SK-N-SH treated with all-trans-retinoic acid at 6 μM for 48 hours (cell line): ENCODE results near the gene ERV3-1.
"Not testable (repeated sequence)": the region's sequence is repeated elsewhere in the genome, so short reads cannot be mapped to it uniquely, and the experiment has no call there.

ENCODE experiments used
- ARNTL ChIP-seq: fragments of 450-650 bp; formaldehyde crosslinking; IDR thresholded peaks from 2 replicates; pipeline ENCODE4 v1.5.0; 2020; ENCODE audit warnings: low read depth, mild to moderate bottlenecking, moderate library complexity, borderline replicate concordance
- ESRRG ChIP-seq: fragments of 250-450 bp; sonication (Bioruptor Pico); IDR thresholded peaks from 2 replicates; pipeline ENCODE4 v1.6.1; 2021; ENCODE audit warnings: mild to moderate bottlenecking
- ZFP3 ChIP-seq: fragments of 250-450 bp; sonication (Bioruptor Pico); IDR thresholded peaks from 2 replicates; pipeline ENCODE4 v1.5.0; 2020; ENCODE audit warnings: mild to moderate bottlenecking, moderate library complexity
- ZNF70 ChIP-seq: fragments of 450-650 bp; formaldehyde crosslinking; IDR thresholded peaks from 2 replicates; pipeline ENCODE4 v1.5.0; 2020; ENCODE audit warnings: mild to moderate bottlenecking, moderate library complexity
- TF ChIP-seq, protein P1 (sequence below): fragments of 250-450 bp; sonication (Bioruptor Pico); IDR thresholded peaks from 2 replicates; pipeline ENCODE4 v1.5.0; 2020; ENCODE audit warnings: mild to moderate bottlenecking, moderate library complexity
- TF ChIP-seq, protein P2 (sequence below): fragments of 250-450 bp; sonication (Bioruptor Pico); IDR thresholded peaks from 2 replicates; pipeline ENCODE4 v1.8.0; 2020; ENCODE audit warnings: mild to moderate bottlenecking, moderate library complexity, borderline replicate concordance
- TF ChIP-seq, protein P3 (sequence below): fragments of 250-450 bp; sonication (Bioruptor Pico); IDR thresholded peaks from 2 replicates; pipeline ENCODE4 v1.5.1; 2020; ENCODE audit warnings: low read depth, mild to moderate bottlenecking, moderate library complexity

DNA sequence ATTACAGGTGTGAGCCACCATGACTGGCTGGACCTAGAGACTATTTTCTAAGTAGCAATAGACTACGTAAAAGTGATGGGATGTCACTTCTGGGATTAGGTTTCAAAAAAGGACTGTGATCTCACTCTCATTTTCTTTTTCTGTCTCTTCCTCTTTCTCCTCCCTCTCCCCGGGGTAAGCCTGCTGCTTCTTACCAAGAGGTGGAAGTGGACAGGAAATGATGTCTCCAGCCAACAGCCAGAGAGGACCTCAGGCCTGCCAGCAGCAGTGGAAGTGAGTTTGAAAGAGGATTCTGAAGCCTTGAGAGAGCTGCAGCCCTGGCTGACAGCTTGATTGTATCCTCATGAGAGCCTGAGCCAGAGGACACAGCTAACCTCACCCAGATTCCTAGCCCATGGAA lies 30.0 kb upstream of the ERV3-1 start:
- TF ChIP-seq, protein P1, sequence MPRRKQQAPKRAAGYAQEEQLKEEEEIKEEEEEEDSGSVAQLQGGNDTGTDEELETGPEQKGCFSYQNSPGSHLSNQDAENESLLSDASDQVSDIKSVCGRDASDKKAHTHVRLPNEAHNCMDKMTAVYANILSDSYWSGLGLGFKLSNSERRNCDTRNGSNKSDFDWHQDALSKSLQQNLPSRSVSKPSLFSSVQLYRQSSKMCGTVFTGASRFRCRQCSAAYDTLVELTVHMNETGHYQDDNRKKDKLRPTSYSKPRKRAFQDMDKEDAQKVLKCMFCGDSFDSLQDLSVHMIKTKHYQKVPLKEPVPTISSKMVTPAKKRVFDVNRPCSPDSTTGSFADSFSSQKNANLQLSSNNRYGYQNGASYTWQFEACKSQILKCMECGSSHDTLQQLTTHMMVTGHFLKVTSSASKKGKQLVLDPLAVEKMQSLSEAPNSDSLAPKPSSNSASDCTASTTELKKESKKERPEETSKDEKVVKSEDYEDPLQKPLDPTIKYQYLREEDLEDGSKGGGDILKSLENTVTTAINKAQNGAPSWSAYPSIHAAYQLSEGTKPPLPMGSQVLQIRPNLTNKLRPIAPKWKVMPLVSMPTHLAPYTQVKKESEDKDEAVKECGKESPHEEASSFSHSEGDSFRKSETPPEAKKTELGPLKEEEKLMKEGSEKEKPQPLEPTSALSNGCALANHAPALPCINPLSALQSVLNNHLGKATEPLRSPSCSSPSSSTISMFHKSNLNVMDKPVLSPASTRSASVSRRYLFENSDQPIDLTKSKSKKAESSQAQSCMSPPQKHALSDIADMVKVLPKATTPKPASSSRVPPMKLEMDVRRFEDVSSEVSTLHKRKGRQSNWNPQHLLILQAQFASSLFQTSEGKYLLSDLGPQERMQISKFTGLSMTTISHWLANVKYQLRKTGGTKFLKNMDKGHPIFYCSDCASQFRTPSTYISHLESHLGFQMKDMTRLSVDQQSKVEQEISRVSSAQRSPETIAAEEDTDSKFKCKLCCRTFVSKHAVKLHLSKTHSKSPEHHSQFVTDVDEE, result not testable (repeated sequence)
- TF ChIP-seq ZNF70, ESRRG, ZFP3, ARNTL (CRISPR knock-in tag): not testable (repeated sequence)
- TF ChIP-seq, protein P2, sequence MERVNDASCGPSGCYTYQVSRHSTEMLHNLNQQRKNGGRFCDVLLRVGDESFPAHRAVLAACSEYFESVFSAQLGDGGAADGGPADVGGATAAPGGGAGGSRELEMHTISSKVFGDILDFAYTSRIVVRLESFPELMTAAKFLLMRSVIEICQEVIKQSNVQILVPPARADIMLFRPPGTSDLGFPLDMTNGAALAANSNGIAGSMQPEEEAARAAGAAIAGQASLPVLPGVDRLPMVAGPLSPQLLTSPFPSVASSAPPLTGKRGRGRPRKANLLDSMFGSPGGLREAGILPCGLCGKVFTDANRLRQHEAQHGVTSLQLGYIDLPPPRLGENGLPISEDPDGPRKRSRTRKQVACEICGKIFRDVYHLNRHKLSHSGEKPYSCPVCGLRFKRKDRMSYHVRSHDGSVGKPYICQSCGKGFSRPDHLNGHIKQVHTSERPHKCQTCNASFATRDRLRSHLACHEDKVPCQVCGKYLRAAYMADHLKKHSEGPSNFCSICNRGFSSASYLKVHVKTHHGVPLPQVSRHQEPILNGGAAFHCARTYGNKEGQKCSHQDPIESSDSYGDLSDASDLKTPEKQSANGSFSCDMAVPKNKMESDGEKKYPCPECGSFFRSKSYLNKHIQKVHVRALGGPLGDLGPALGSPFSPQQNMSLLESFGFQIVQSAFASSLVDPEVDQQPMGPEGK (CRISPR knock-in tag), result not testable (repeated sequence)
- TF ChIP-seq, protein P3, sequence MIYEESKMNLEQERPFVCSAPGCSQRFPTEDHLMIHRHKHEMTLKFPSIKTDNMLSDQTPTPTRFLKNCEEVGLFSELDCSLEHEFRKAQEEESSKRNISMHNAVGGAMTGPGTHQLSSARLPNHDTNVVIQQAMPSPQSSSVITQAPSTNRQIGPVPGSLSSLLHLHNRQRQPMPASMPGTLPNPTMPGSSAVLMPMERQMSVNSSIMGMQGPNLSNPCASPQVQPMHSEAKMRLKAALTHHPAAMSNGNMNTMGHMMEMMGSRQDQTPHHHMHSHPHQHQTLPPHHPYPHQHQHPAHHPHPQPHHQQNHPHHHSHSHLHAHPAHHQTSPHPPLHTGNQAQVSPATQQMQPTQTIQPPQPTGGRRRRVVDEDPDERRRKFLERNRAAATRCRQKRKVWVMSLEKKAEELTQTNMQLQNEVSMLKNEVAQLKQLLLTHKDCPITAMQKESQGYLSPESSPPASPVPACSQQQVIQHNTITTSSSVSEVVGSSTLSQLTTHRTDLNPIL (CRISPR knock-in tag), result not testable (repeated sequence)
